IMR-90 (cell line): ENCODE measurements around the gene CTDSP1. TPM values are rescaled to one million over a fixed set of nuclear protein-coding genes. Genes with fewer than 3 reads are reported as not detected.

Source experiments
- ATAC-seq: fragments of 200-7000 bp; cut with Tn5 transposase; 2 replicates; pipeline ENCODE4 v1.9.1; 2020; ENCODE audit warnings: low read depth, mild to moderate bottlenecking, moderate library complexity
- BruUV-seq: library from RNA; stranded (reverse); fragments of 400-500 nt; replicated peaks from 2 replicates; lab custom pipeline; 2021; lab: Mats Ljungman, UMichigan
- CTCF ChIA-PET: fragments of 300-600 bp; formaldehyde crosslinking; extraction: SDS; loops from one replicate; lab custom pipeline; 2021; ENCODE audit warnings: antibody characterized with exemption; lab: Yijun Ruan, JAX
- POLR2A ChIA-PET: fragments of 300-600 bp; sonication (Branson Sonifier 250); formaldehyde crosslinking; loops from one replicate; lab custom pipeline; 2022; ENCODE audit warnings: antibody characterized with exemption; ENCODE audit not compliant: unreplicated experiment; lab: Charles Lee
- DNase-seq: peaks from one replicate; pipeline ENCODE4 v3.0.0; 2013
- H2AFZ ChIP-seq: replicated peaks from 2 replicates; pipeline ENCODE3; 2013; ENCODE audit warnings: low read length, mild to moderate bottlenecking; ENCODE audit not compliant: poor library complexity
- H2AK5ac ChIP-seq: 2 replicates; pipeline ENCODE4 v1.6.1; 2013; ENCODE audit warnings: low read depth, low read length, inconsistent platforms
- H2AK9ac ChIP-seq: replicated peaks from 2 replicates; pipeline ENCODE3; 2013; ENCODE audit warnings: mild to moderate bottlenecking, low read depth, low read length, moderate library complexity; ENCODE audit not compliant: poor library complexity
- H2BK120ac ChIP-seq: 2 replicates; pipeline ENCODE4 v1.6.1; 2013; ENCODE audit warnings: low read depth, low read length, inconsistent platforms
- H2BK15ac ChIP-seq: 3 replicates; pipeline ENCODE4 v1.6.1; 2013; ENCODE audit warnings: low read depth, low read length, inconsistent platforms
- H2BK20ac ChIP-seq: 2 replicates; pipeline ENCODE4 v1.6.1; 2013; ENCODE audit warnings: low read depth, mild to moderate bottlenecking, inconsistent platforms, low read length, moderate library complexity
- H2BK5ac ChIP-seq: 2 replicates; pipeline ENCODE4 v1.6.1; 2013; ENCODE audit warnings: mild to moderate bottlenecking, low read depth, low read length, inconsistent platforms; ENCODE audit not compliant: poor library complexity, severe bottlenecking
- H3K14ac ChIP-seq: replicated peaks from 2 replicates; pipeline ENCODE4 v1.6.1; 2013; ENCODE audit warnings: low read depth, low read length, inconsistent platforms
- H3K18ac ChIP-seq: 2 replicates; pipeline ENCODE4 v1.6.1; 2013; ENCODE audit warnings: low read depth, low read length, control low read depth
- H3K23ac ChIP-seq: 2 replicates; pipeline ENCODE4 v1.6.1; 2013; ENCODE audit warnings: low read depth, low read length, inconsistent platforms
- H3K27ac ChIP-seq: 2 replicates; pipeline ENCODE4 v1.5.1; 2013; ENCODE audit warnings: mild to moderate bottlenecking, control low read depth, low read length; ENCODE audit not compliant: insufficient read depth
- H3K27me3 ChIP-seq: 2 replicates; pipeline ENCODE4 v1.6.1; 2013; ENCODE audit warnings: low read length; ENCODE audit not compliant: control insufficient read depth, insufficient read depth
- H3K36me3 ChIP-seq: 2 replicates; pipeline ENCODE4 v1.6.1; 2013; ENCODE audit warnings: low read length, mixed read lengths; ENCODE audit not compliant: control insufficient read depth, insufficient read depth
- H3K4ac ChIP-seq: 2 replicates; pipeline ENCODE4 v1.6.1; 2013; ENCODE audit warnings: low read depth, low read length, inconsistent platforms
- H3K4me1 ChIP-seq: 2 replicates; pipeline ENCODE4 v1.6.1; 2013; ENCODE audit warnings: low read length, mixed read lengths; ENCODE audit not compliant: control insufficient read depth, insufficient read depth
- H3K4me2 ChIP-seq: 2 replicates; pipeline ENCODE4 v1.6.1; 2013; ENCODE audit warnings: low read depth, mild to moderate bottlenecking, control low read depth, low read length, moderate library complexity
- H3K4me3 ChIP-seq: 2 replicates; pipeline ENCODE4 v1.5.1; 2013; ENCODE audit warnings: low read depth, mild to moderate bottlenecking, control low read depth, low read length, moderate library complexity; ENCODE audit not compliant: insufficient read depth
- H3K56ac ChIP-seq: 2 replicates; pipeline ENCODE4 v1.6.1; 2013; ENCODE audit warnings: low read length, inconsistent platforms; ENCODE audit not compliant: insufficient read depth; ENCODE audit errors: extremely low read depth
- H3K79me1 ChIP-seq, 2 experiments: 2 replicates each; pipeline ENCODE4 v1.6.1; 2013; ENCODE audit warnings: low read length in 2 of 2, inconsistent platforms in 1 of 2, low read depth in 1 of 2
- H3K9ac ChIP-seq: 2 replicates; pipeline ENCODE4 v1.6.1; 2013; ENCODE audit warnings: low read depth, low read length, control low read depth
- H3K9me1 ChIP-seq: 2 replicates; pipeline ENCODE4 v1.6.1; 2013; ENCODE audit warnings: low read length, inconsistent platforms; ENCODE audit not compliant: insufficient read depth
- H3K9me3 ChIP-seq: 2 replicates; pipeline ENCODE4 v1.6.1; 2013; ENCODE audit warnings: low read length; ENCODE audit not compliant: control insufficient read depth, insufficient read depth
- H4K20me1 ChIP-seq: 2 replicates; pipeline ENCODE4 v1.6.1; 2013; ENCODE audit warnings: low read length, inconsistent platforms; ENCODE audit not compliant: insufficient read depth
- H4K5ac ChIP-seq: 2 replicates; pipeline ENCODE4 v1.6.1; 2013; ENCODE audit warnings: mild to moderate bottlenecking, low read depth, low read length, control low read depth
- H4K8ac ChIP-seq, 2 experiments: 2 replicates each; pipeline ENCODE4 v1.6.1; 2013; ENCODE audit warnings: low read depth in 2 of 2, low read length in 2 of 2, control low read depth in 1 of 2, inconsistent platforms in 1 of 2
- H4K91ac ChIP-seq: 2 replicates; pipeline ENCODE4 v1.6.1; 2013; ENCODE audit warnings: low read depth, low read length, inconsistent platforms; ENCODE audit not compliant: insufficient read depth
- BHLHE40 ChIP-seq: fragments of 150-350 bp; IDR thresholded peaks from 2 replicates; pipeline ENCODE4 v1.6.1; 2016; ENCODE audit warnings: mild to moderate bottlenecking, low read depth, low read length
- CEBPB ChIP-seq: IDR thresholded peaks from 2 replicates; pipeline ENCODE4 v1.6.1; 2012; ENCODE audit warnings: low read depth, low read length, improper control_type of control experiment
- CHD1 ChIP-seq: IDR thresholded peaks from 2 replicates; pipeline ENCODE4 v1.6.1; 2012; ENCODE audit warnings: low read depth, low read length, improper control_type of control experiment
- CTCF ChIP-seq: conservative IDR thresholded peaks from 2 replicates; pipeline ENCODE4 v1.5.1; 2012; ENCODE audit warnings: mild to moderate bottlenecking, low read depth, low read length, improper control_type of control experiment
- ELK1 ChIP-seq: fragments of 150-350 bp; IDR thresholded peaks from 2 replicates; pipeline ENCODE4 v1.6.1; 2016; ENCODE audit warnings: low read depth, mild to moderate bottlenecking, low read length, moderate library complexity, borderline replicate concordance
- FOS ChIP-seq: fragments of 150-350 bp; IDR thresholded peaks from 2 replicates; pipeline ENCODE4 v1.6.1; 2016; ENCODE audit warnings: low read depth, low read length
- MAFK ChIP-seq: IDR thresholded peaks from 2 replicates; pipeline ENCODE4 v1.6.1; 2012; ENCODE audit warnings: low read depth, low read length, improper control_type of control experiment
- MAZ ChIP-seq: IDR thresholded peaks from 2 replicates; pipeline ENCODE4 v1.6.1; 2012; ENCODE audit warnings: low read depth, mild to moderate bottlenecking, low read length, improper control_type of control experiment, moderate library complexity, borderline replicate concordance
- MXI1 ChIP-seq: IDR thresholded peaks from 2 replicates; pipeline ENCODE4 v1.6.1; 2012; ENCODE audit warnings: low read depth, mild to moderate bottlenecking, low read length, moderate library complexity, borderline replicate concordance
- NFE2L2 ChIP-seq: fragments of 150-350 bp; IDR thresholded peaks from 2 replicates; pipeline ENCODE4 v1.6.1; 2016; ENCODE audit warnings: low read depth, mild to moderate bottlenecking, low read length
- POLR2A ChIP-seq: IDR thresholded peaks from 2 replicates; pipeline ENCODE4 v1.6.1; 2012; ENCODE audit warnings: mild to moderate bottlenecking, low read depth, low read length
- RAD21 ChIP-seq: IDR thresholded peaks from 2 replicates; pipeline ENCODE4 v1.6.1; 2012; ENCODE audit warnings: low read length, improper control_type of control experiment
- RCOR1 ChIP-seq: IDR thresholded peaks from 2 replicates; pipeline ENCODE4 v1.6.1; 2012; ENCODE audit warnings: mild to moderate bottlenecking, low read length, improper control_type of control experiment; ENCODE audit not compliant: insufficient replicate concordance
- RFX5 ChIP-seq: IDR thresholded peaks from 2 replicates; pipeline ENCODE4 v1.8.0; 2012; ENCODE audit warnings: low read depth, mild to moderate bottlenecking, low read length, moderate library complexity
- SMC3 ChIP-seq: fragments of 150-350 bp; IDR thresholded peaks from 2 replicates; pipeline ENCODE4 v1.6.1; 2016; ENCODE audit warnings: low read depth, mild to moderate bottlenecking, antibody characterized with exemption, low read length, moderate library complexity
- USF2 ChIP-seq: fragments of 150-350 bp; IDR thresholded peaks from 2 replicates; pipeline ENCODE4 v1.6.1; 2017; ENCODE audit warnings: mild to moderate bottlenecking, antibody characterized with exemption, low read length, low read depth
- WGBS, 2 experiments: methylation state at CpG; one replicate each; pipeline versions ENCODE4 v1.1.5 to v1.1.7; 2013; ENCODE audit warnings: missing lambda C conversion rate in 2 of 2; ENCODE audit not compliant: insufficient read length in 1 of 2; ENCODE audit errors: extremely low coverage in 2 of 2; 5-methylcytosine and 5-hydroxymethylcytosine counted together
- dilution Hi-C: fragments of 300-500 bp; cut with HindIII; formaldehyde crosslinking; loops from one replicate; pipeline ENCODE4 v1.14.3; 2018; ENCODE audit warnings: low sequenced_read_pairs; ENCODE audit not compliant: unreplicated experiment
- in situ Hi-C: fragments of 300-500 bp; cut with MboI; formaldehyde crosslinking; loops from 3 replicates; pipeline ENCODE4 v1.14.3; 2019; ENCODE audit warnings: low sequenced_read_pairs, inconsistent platforms, mixed read lengths
- intact Hi-C: fragments of 100-400 bp; cut with micrococcal nuclease; formaldehyde crosslinking; loops from 2 replicates; pipeline ENCODE4 v1.10.0; 2022
- polyA plus RNA-seq, 3 experiments: library from polyadenylated mRNA; depleted of rRNA; stranded (reverse); fragments of >200 nt; gene quantifications; 2 replicates each; pipeline ENCODE4 v1.2.3, GENCODE V29; 2012; ENCODE audit warnings: low replicate concordance in 1 of 3
- total RNA-seq: library from RNA; depleted of rRNA; stranded (reverse); fragments of >200 nt; gene quantifications from 2 replicates; pipeline ENCODE4 v1.2.3, GENCODE V29; 2012

CTDSP1 gene
- total and polyA plus RNA-seq, 2 of the 4 experiments (the other 2 are of a cell fraction): 19.7 to 64.3 TPM

DNA sequence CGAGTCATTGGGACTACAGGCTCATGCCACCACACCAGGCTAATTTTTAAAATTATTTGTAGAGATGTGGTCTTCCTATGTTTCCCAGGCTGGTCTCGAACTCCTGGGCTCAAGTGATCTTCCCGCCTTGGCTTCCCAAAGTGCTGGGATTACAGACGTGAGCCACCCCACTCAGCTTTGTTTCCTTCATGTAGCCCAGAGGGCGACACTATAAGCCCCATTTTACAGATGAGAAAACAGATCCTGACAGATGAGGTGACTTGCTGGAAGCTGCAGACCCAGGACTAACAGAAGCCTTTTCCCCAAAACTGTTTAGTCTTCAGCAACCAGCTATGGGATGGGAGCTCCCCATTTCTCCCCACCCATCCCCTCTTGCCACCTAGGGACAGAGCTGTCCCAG, 7.2 kb upstream of the CTDSP1 start:
- no peak overlapping the region for H3K23ac ChIP-seq
- BruUV-seq: no TSS peak
- H3K9ac ChIP-seq: no peak overlapping the region
- POLR2A ChIA-PET: interaction anchor here (0.6 kb wide), 1 partner anchor 22 kb away, joined by 5 read pairs; no protein-coding TSS in a partner anchor
- H3K4me2 ChIP-seq: no peak overlapping the region
- H2BK5ac ChIP-seq: no peak overlapping the region
- H3K27ac ChIP-seq: no peak overlapping the region
- H3K9me1 ChIP-seq: 0 out of 2 replicates have a peak, but pooled peaks cover 2% of the 10 kb centered on the region
- H3K56ac ChIP-seq: no peak overlapping the region
- in situ Hi-C loops: loop anchor here (10.0 kb wide), 1 partner anchor 118 kb away; the partner anchor contains the start of genes AAMP and PNKD
- no peaks in the 10 kb centered on the region for H3K9me3 ChIP-seq
- H4K8ac ChIP-seq: no peak overlapping the region
- no peak overlapping the region for H2AK9ac ChIP-seq
- no peaks in the 10 kb centered on the region for H4K20me1 ChIP-seq
- H2AK5ac ChIP-seq: no peak overlapping the region
- H3K79me1 ChIP-seq: peaks cover 2 to 5% of the 10 kb centered on the region in 2 experiments; a peak in 2 of 4 replicates
- H3K4me1 ChIP-seq: peaks cover 9% of the 10 kb centered on the region
- no peak overlapping the region for H2BK15ac ChIP-seq
- ATAC-seq (no peak), DNase-seq (no peak)
- intact Hi-C loops: no loop called here
- H2BK120ac ChIP-seq: no peak overlapping the region
- no peak overlapping the region for H3K4ac ChIP-seq
- H3K18ac ChIP-seq: no peak overlapping the region
- H4K5ac ChIP-seq: no peak overlapping the region
- H2AFZ ChIP-seq: no peak overlapping the region
- H4K91ac ChIP-seq: no peak overlapping the region
- no peak overlapping the region for H3K4me3 ChIP-seq
- no peaks in the 10 kb centered on the region for H3K36me3 ChIP-seq
- TF ChIP-seq MAZ: no peak
- no peak for TF ChIP-seq NFE2L2
- TF ChIP-seq RAD21: no peak
- TF ChIP-seq CTCF: no peak
- TF ChIP-seq RFX5: no peak
- no peak for TF ChIP-seq CEBPB
- no peak for TF ChIP-seq RCOR1
- TF ChIP-seq CHD1: no peak
- no peak for TF ChIP-seq MAFK
- TF ChIP-seq USF2: no peak
- TF ChIP-seq BHLHE40: no peak
- no peak for TF ChIP-seq POLR2A
- TF ChIP-seq ELK1: no peak
- no peak for TF ChIP-seq SMC3
- TF ChIP-seq MXI1: no peak
- no peak for TF ChIP-seq FOS
- WGBS, 2 experiments: 70% methylated on average over 2 of the region's 5 CpGs; no CpG with 5 or more reads in 1 of the 2 experiments
- H2BK20ac ChIP-seq: no peak overlapping the region
- H3K27me3 ChIP-seq: no peaks in the 10 kb centered on the region
- dilution Hi-C loops: no loop called here
- CTCF ChIA-PET: interaction anchor here (0.6 kb wide), 1 partner anchor 68 kb away, joined by 3 read pairs; no protein-coding TSS in a partner anchor
- H3K14ac ChIP-seq: no peak overlapping the region
